K562 (cell line): Measurements from ENCODE around the gene VTCN1. TPM values are rescaled to one million over a fixed set of nuclear protein-coding genes. Genes with fewer than 3 reads are reported as not detected.

Experiments
- CHD2 ChIP-seq: IDR thresholded peaks from 2 replicates; pipeline ENCODE4 v1.6.1; 2011; ENCODE audit warnings: low read depth, low read length
- CREB3 ChIP-seq: fragments of 450-650 bp; conservative IDR thresholded peaks from 2 replicates; pipeline ENCODE4 v1.6.1; 2016; ENCODE audit warnings: missing genetic modification characterization, low read depth, mild to moderate bottlenecking, missing compliant biosample characterization, moderate library complexity
- FOXA1 ChIP-seq: fragments of 450-650 bp; IDR thresholded peaks from 2 replicates; pipeline ENCODE4 v1.6.1; 2016; ENCODE audit warnings: mild to moderate bottlenecking, borderline replicate concordance
- FOXJ2 ChIP-seq: fragments of 200-800 bp; sonication (Bioruptor generic); IDR thresholded peaks from 2 replicates; pipeline ENCODE4 v1.6.1; 2016; ENCODE audit warnings: missing genetic modification characterization, missing compliant biosample characterization
- MAFG ChIP-seq: fragments of 450-650 bp; conservative IDR thresholded peaks from 2 replicates; pipeline ENCODE4 v1.6.1; 2016; ENCODE audit warnings: missing genetic modification characterization, missing compliant biosample characterization
- NBN ChIP-seq: fragments of 450-650 bp; IDR thresholded peaks from 2 replicates; pipeline ENCODE4 v1.6.1; 2016; ENCODE audit warnings: low read depth, mild to moderate bottlenecking
- REST ChIP-seq, 2 experiments: fragments of 450-650 bp; formaldehyde crosslinking in 1 of 2; IDR thresholded peaks; 2 replicates each; pipeline versions ENCODE4 v1.4.0 to v1.6.1; 2014 to 2020; ENCODE audit warnings: mild to moderate bottlenecking in 2 of 2, borderline replicate concordance in 1 of 2, low read depth in 1 of 2
- RFX1 ChIP-seq: fragments of 450-650 bp; IDR thresholded peaks from 2 replicates; pipeline ENCODE4 v1.6.1; 2016; ENCODE audit warnings: mild to moderate bottlenecking, moderate library complexity
- SFPQ ChIP-seq: fragments of 200-400 bp; formaldehyde crosslinking; IDR thresholded peaks from 2 replicates; pipeline ENCODE4 v1.6.1; 2017; ENCODE audit warnings: mild to moderate bottlenecking, low read depth, low read length, moderate library complexity
- ZBTB11 ChIP-seq, 3 experiments: fragments of 200-800 bp in 1 of 3; fragments of 250-450 bp in 1 of 3; fragments of 450-650 bp in 1 of 3; sonication (Bioruptor Pico) in 1 of 3; sonication (Bioruptor generic) in 1 of 3; formaldehyde crosslinking in 1 of 3; IDR thresholded peaks; 2 replicates each; pipeline versions ENCODE4 v1.6.1 to v1.8.0; 2016 to 2022; ENCODE audit warnings: mild to moderate bottlenecking in 2 of 3, missing genetic modification characterization in 2 of 3, missing compliant biosample characterization in 1 of 3, moderate library complexity in 1 of 3
- ZC3H4 ChIP-seq: sonication (generic); formaldehyde crosslinking; IDR thresholded peaks from 2 replicates; pipeline ENCODE4 v1.9.0; 2021; ENCODE audit warnings: missing genetic modification reagents, borderline replicate concordance
- polyA plus RNA-seq, 8 experiments: library from polyadenylated mRNA; depleted of rRNA in 4 of 8; stranded (reverse) in 5 of 8; unstranded in 3 of 8; fragments of >200 nt; fragmentation: Nextera tagmentation in 2 of 8; fragmentation: Illumina TruSeq in 1 of 8; extraction: Ambion mirVana in 2 of 8; extraction: Trizol in 1 of 8; gene quantifications; 2 replicates each; pipeline versions ENCODE4 v1.2.1 to v1.2.3, GENCODE V29; 2011 to 2014; ENCODE audit warnings: inconsistent platforms in 1 of 8, missing spikeins in 1 of 8
- total RNA-seq, 7 experiments: library from RNA; depleted of rRNA in 6 of 7; stranded (reverse); fragments of >200 nt in 6 of 7; fragmentation: Illumina TruSeq in 2 of 7; extraction: Trizol in 2 of 7; gene quantifications; 2 replicates each; pipeline versions ENCODE4 v1.2.1 to v1.2.3, GENCODE V29; 2011 to 2021; ENCODE audit warnings: low replicate concordance in 1 of 7

VTCN1 gene
- total and polyA plus RNA-seq, 9 of the 15 experiments (the other 6 are each of a cell fraction or from before 2014, with no cell fraction given) = not detected

- no peak for TF ChIP-seq NBN
- peak; percentile 84 for TF ChIP-seq RFX1
- no peak for TF ChIP-seq ZC3H4 (CRISPR knock-in tag)
- peak; percentile 33; the same call in 1 of the 2 replicates for TF ChIP-seq REST (IDR thresholded peaks at IDR 0.05; ENCODE audit: borderline replicate concordance)
- no peak for TF ChIP-seq REST (CRISPR knock-in tag; IDR thresholded peaks at IDR 0.05; ENCODE audit: low read depth)
- TF ChIP-seq CREB3 (tag) = no peak
- peak; percentile 36 for TF ChIP-seq MAFG (tag)
- peak; percentile 100 for TF ChIP-seq FOXJ2 (tag)
- TF ChIP-seq ZBTB11 (CRISPR knock-in tag; IDR thresholded peaks at IDR 0.05) = no peak
- no peak for TF ChIP-seq SFPQ
- TF ChIP-seq FOXA1 = no peak
- TF ChIP-seq CHD2 = no peak
- TF ChIP-seq, all 486 proteins: peak for 8
These were observed 95.8 kb downstream of the VTCN1 start (continued) for GRCh38 chr1:117114877-117115276.
